Uterus (tissue), 2 donors: ENCODE data around the gene GTF3C4.

Experiments used
- CTCF ChIP-seq, 4 experiments: fragments of 200-600 bp in 2 of 4; fragments of 450-650 bp in 2 of 4; sonication (generic) in 2 of 4; IDR thresholded peaks; one replicate each; pipeline ENCODE4 v1.5.1; 2016 to 2019; ENCODE audit warnings: antibody characterized with exemption in 4 of 4, mild to moderate bottlenecking in 2 of 4, moderate library complexity in 1 of 4
- POLR2A ChIP-seq, 2 donors: fragments of 450-650 bp; IDR thresholded peaks; one replicate each; pipeline ENCODE4 v1.6.1; 2016; ENCODE audit warnings: antibody characterized with exemption in 2 of 2, mild to moderate bottlenecking in 1 of 2, moderate library complexity in 1 of 2

- TF ChIP-seq POLR2A (IDR thresholded peaks at IDR 0.05), result no peak
- no peak for TF ChIP-seq CTCF (IDR thresholded peaks at IDR 0.05)
These were observed 41.6 kb downstream of the GTF3C4 start for GRCh38 chr9:132711846-132712245.
